ENCODE measurements around the gene PPARG.
"Not testable (repeated sequence)": the region's sequence is repeated elsewhere in the genome, so short reads cannot be mapped to it uniquely, and the experiment has no call there.

The PPARG gene

GRCh38 chr3:12445523-12446240 is 156.8 kb downstream of the PPARG start:
- DNase-seq = no peak

- no peak for DNase-seq
Observed at GRCh38 chr3:12446298-12446697, 157.4 kb downstream of the PPARG start.

DNA sequence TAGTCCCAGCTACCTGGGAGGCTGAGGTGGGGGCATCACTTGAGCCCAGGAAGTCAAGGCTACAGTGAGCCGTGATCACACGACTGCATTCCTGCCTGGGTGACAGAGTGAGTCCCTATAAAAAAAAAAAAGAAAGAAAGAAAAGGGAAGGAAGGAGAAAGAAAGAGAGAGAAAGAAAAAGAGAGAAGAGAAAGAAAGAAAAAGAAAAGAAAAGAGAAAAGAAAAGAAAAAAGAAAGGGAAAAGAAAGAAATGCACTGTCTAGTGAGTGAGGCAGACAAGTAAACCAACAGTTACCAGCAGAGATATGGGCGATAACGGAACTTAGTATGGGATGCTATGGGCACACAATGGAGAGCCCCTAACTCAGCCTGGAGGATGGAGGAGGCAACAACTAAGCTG is 158.2 kb downstream of the PPARG start:
- DNase-seq = no peak

DNA sequence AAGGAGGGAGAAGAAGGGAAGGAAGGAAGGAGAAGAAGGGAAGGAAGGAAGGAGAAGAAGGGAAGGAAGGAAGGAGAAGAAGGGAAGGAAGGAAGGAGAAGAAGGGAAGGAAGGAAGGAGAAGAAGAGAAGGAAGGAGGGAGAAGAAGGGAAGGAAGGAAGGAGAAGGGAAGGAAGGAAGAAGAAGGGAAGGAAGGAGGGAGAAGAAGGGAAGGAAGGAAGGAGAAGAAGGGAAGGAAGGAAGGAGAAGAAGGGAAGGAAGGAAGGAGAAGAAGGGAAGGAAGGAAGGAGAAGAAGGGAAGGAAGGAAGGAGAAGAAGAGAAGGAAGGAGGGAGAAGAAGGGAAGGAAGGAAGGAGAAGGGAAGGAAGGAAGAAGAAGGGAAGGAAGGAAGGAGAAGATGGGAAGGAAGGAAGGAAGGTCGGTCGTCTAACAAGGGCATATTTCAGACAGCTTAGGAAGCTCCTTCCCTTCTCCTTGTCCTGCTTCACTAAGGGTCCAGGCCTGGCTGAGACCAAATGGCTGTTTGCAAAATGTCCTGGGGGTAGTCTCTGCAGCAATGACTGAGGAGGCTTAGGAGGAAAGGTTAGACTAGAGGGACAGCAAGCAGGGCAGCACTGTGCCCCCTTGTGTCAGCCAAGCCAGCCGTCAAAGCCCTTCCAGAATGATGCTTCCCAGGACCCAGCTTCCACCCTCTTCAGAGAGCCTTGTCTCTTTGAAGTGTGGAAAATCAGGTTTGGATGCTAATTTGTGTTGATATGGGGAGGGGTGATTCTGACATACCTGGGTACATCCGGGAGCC is 159.7 kb downstream of the PPARG start:
- DNase-seq = not testable (repeated sequence)

DNA sequence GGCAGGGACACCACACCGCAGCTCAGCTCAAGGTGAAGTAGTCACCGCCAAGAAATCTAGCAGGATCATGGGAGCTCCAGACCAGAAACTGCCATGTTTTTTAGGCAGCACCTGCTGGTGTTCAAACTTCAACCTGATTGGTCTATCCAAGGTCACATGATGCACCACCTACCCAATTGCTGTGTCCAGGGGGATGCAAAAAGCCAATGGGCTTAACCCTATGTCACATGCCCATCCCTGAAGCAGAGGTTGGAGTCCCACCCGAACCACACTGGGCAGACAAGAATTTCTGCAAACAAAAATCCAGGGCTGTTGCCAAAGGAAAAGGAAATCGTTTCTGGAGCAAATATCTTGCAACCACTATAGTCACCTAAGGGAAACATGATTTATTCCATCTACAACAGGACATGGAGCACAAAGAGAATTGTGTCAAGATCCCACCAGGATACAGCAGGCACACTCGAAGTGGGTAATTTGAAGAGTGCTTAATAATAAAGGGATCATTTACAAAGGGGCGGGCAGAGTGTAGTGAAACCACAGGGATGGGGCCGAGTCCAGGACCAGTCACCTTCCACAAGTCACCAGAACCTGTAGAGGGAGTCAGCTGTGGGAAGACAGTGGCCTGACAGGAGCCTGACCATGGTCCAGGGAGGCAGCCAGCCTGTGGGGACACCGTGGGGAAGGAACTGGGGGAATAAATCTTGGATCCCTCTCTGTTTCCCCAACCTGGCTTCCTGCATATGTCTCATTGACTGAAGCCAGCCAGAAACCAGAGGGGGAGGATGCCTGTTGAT is 161.2 kb downstream of the PPARG start:
- no peak for DNase-seq

DNA sequence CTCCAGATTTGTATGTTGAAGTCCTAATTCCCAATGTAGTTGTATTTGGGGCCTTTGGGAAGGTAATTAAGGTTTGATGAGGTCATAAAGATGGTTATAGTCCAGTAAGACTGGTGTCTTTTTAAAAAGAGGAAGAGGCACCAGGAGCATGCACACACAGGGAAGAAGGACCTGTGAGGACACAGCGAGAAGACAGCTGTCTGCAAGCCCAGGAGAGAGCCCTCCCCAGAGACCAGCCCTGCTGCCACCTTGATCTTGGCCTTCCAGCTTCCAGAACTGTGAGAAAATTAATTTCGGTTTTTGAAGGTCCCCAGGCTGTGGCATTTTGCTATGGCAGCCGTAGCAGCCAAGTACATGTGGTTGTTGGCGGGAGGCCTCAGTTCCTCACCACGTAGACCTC is 162.6 kb downstream of the PPARG start:
- no peak for DNase-seq

- DNase-seq = no peak
Observed at GRCh38 chr3:12451960-12452359, 163.1 kb downstream of the PPARG start.

GRCh38 chr3:12452361-12453330 is 163.8 kb downstream of the PPARG start:
- DNase-seq = no peak

DNA sequence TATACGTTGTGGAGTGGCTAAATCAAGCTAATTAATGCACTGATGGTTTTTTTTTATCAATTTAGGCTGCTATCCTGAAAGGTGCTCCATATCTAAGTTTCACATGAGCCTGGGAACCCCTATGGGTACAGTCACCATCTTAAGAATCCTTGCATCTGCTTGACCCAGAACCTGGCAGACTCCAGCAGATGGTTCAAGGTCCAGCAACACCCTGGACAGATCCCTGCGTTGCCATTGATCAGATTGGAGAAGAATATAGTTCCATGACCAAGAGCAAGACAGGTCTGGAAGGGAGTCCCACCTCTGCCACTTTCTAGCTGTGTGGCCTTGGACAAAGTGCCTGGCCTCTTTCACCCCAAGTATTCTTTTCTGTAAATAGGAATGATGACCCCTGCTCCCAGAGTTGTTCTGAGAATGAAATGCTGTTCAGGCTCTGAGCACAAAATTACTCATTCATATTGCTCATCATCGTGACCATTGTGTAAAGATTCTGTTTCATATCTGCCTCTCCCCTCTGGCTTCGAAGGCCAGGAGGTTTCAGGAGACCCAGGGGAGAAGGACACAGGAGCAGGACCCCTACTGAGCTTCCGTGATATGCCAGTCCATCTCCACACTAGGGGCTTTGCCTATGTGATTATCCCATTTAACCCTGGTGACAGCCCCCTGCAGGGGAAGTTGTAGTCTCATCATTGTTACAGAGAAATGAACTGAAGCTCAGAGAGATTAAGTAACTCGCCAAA is 165.4 kb downstream of the PPARG start:
- no peak for DNase-seq

GRCh38 chr3:12454816-12455121 is 165.9 kb downstream of the PPARG start:
- DNase-seq = no peak

GRCh38 chr3:12455740-12456139 is 166.9 kb downstream of the PPARG start:
- no peak for DNase-seq

- no peak for DNase-seq
Observed at GRCh38 chr3:12456441-12456840, 167.6 kb downstream of the PPARG start.

GRCh38 chr3:12457380-12457779 is 168.5 kb downstream of the PPARG start:
- DNase-seq = not testable (repeated sequence)

- no peak for DNase-seq
Observed at GRCh38 chr3:12458901-12459300, 170.0 kb downstream of the PPARG start.

- no peak for DNase-seq
Observed at GRCh38 chr3:12460127-12460526, 171.3 kb downstream of the PPARG start.

- DNase-seq = no peak
Observed at GRCh38 chr3:12461097-12461649, 172.3 kb downstream of the PPARG start.

DNA sequence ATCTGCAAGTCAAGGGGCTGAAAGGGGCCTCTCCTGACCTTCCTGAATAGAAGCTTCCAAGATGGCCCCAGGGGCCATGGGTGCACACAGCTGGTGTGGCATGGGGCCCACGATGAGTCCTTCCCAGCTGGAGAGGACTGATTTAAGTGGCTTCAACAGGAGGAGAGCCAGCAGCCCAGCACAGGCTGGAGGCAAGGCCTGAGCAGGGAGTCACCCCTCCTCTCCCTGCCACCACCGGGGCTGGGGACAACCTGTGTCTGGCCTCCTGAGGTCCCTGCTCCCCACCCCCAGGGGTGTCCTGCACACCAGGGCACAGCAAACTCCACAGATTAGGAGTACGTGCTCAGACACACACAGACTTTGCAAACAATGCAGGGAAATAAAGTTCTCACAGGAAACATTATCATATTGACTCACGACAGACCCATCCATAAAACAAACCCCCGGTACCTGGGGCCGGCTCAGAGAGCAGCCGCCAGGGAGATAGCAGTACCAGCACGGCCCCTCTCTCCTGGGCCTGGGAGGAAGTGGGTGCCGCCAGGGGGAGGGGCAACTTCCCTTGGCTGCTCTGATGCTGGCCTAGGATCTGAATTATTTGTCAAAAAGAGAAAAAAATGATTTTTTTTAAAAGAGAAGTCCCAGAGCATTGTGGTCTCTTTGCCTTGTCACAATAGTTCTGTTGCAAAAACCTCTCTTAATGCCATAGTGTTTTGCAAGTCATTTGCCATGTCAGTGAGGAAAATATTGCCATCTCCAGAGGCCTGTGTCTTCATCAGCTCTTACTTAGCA is 173.5 kb downstream of the PPARG start:
- peak; percentile 24 for DNase-seq

DNA sequence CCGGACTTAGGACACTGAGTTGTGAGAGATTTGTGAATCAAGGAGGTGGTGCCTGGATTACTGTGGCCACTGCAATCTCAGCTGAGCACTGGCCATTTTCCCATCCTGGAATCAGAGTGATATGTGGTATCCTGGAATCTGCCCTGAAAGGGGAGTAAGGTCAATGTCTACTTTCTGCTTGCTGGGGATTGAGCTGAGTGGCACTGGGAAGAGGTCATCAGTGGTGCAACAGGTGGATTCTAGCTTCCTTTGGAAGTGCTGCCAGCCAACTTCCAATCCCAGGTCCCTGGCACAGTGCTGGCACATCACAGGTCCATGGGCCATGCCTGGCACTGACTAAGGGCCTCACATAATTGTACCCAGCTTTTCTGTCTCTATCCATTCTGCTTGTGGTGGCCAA is 174.8 kb downstream of the PPARG start:
- DNase-seq = no peak

GRCh38 chr3:12464181-12464580 is 175.3 kb downstream of the PPARG start:
- no peak for DNase-seq

DNA sequence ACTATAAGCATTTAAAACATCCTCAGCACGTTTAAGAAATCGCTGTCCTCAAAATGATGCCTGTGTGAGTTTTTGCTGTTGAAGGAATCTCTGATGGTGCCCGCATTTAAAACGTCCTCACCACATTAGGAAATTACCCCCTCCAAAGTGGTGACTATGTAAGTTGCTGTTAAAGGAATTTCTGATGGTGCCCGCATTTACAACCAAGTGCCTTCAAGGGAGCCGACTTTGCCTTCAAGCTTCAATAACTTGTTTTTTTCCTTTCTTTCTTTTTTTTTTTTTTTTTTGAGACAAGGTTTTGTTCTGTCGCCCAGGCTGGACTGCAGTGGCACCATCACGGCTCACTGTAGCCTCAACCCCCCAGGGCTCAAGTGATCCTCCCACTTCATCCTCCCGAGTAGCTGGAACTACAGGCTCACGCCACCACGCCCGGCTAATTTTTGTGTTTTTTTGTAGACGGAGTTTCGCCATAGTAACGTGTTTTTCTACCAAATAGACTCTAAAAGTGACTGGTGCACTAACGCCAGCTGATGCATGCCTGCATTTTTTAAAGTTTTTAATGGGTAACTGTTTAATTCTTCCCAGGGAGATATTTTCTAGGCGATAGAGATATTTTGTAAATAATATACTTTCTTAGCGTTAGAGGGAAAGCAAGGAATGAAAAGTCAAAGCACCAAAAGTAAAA is 176.4 kb downstream of the PPARG start:
- DNase-seq = no peak

All from activated gamma-delta T cell treated with Interleukin-2 at 50 U/mL for 16 hours (primary cell).